Neural cell (in vitro differentiated cells): ENCODE measurements around the gene LRRC4. TPM values are rescaled to one million over a fixed set of nuclear protein-coding genes. Genes with fewer than 3 reads are reported as not detected.

Experiments
- H2AFZ ChIP-seq: fragments of 200-600, 300-800 bp; sonication (generic), shearing (Covaris generic); 2 replicates; pipeline ENCODE4 v1.6.0; 2014; ENCODE audit warnings: low read depth, mild to moderate bottlenecking, antibody characterized with exemption, low read length, moderate library complexity
- H3F3A ChIP-seq: fragments of 200-600 bp; shearing (Covaris generic); 2 replicates; pipeline ENCODE4 v1.6.1; 2016; ENCODE audit warnings: mild to moderate bottlenecking, moderate library complexity, mixed read lengths, antibody characterized with exemption, low read length; ENCODE audit not compliant: insufficient read depth, poor library complexity, severe bottlenecking
- H3K27ac ChIP-seq: fragments of 200-600, 300-800 bp; sonication (generic), shearing (Covaris generic); 2 replicates; pipeline ENCODE4 v1.5.1; 2014; ENCODE audit warnings: mild to moderate bottlenecking, low read length, moderate library complexity
- H3K27me3 ChIP-seq: fragments of 300-800, 200-600 bp; sonication (generic), shearing (Covaris generic); 2 replicates; pipeline ENCODE4 v1.6.0; 2014; ENCODE audit warnings: mild to moderate bottlenecking, low read depth, low read length, moderate library complexity; ENCODE audit not compliant: insufficient read depth
- H3K36me3 ChIP-seq: fragments of 300-800, 200-600 bp; sonication (generic), shearing (Covaris generic); 2 replicates; pipeline ENCODE4 v1.5.1; 2014; ENCODE audit warnings: mild to moderate bottlenecking, antibody characterized with exemption, low read length, moderate library complexity; ENCODE audit not compliant: insufficient read depth
- H3K4me2 ChIP-seq: fragments of 300-800, 200-600 bp; sonication (generic), shearing (Covaris generic); 2 replicates; pipeline ENCODE4 v1.6.0; 2014; ENCODE audit warnings: mild to moderate bottlenecking, low read length
- H3K4me3 ChIP-seq: fragments of 300-800, 200-600 bp; sonication (generic), shearing (Covaris generic); 2 replicates; pipeline ENCODE4 v1.5.1; 2014; ENCODE audit warnings: mild to moderate bottlenecking, low read length, moderate library complexity
- H3K79me2 ChIP-seq: fragments of 200-600 bp; shearing (Covaris generic); replicated peaks from 2 replicates; pipeline ENCODE4 v1.6.0; 2014; ENCODE audit warnings: mild to moderate bottlenecking, low read length, moderate library complexity; ENCODE audit not compliant: insufficient read depth
- H3K9ac ChIP-seq: fragments of 300-800, 200-600 bp; sonication (generic), shearing (Covaris generic); 2 replicates; pipeline ENCODE4 v1.6.1; 2016; ENCODE audit warnings: mild to moderate bottlenecking, low read length, mixed read lengths
- H3K9me2 ChIP-seq: fragments of 200-600 bp; shearing (Covaris generic); 2 replicates; pipeline ENCODE4 v1.6.1; 2016; ENCODE audit warnings: mild to moderate bottlenecking, low read length, mixed read lengths; ENCODE audit not compliant: insufficient read depth
- H3K9me3 ChIP-seq: fragments of 200-600, 300-800 bp; sonication (generic), shearing (Covaris generic); 2 replicates; pipeline ENCODE4 v1.6.1; 2016; ENCODE audit warnings: mild to moderate bottlenecking, mixed run types, low read length, moderate library complexity, mixed read lengths
- H4K20me1 ChIP-seq: fragments of 200-600 bp; shearing (Covaris generic); 2 replicates; pipeline ENCODE4 v1.6.1; 2016; ENCODE audit warnings: mild to moderate bottlenecking, mixed run types; ENCODE audit not compliant: insufficient read depth
- EP300 ChIP-seq: fragments of 450-650 bp; conservative IDR thresholded peaks from 2 replicates; pipeline ENCODE4 v1.6.1; 2014; ENCODE audit warnings: antibody characterized with exemption, mild to moderate bottlenecking, moderate library complexity; ENCODE audit not compliant: poor library complexity, severe bottlenecking
- EZH2 ChIP-seq: fragments of 200-600, 300-800 bp; shearing (Covaris generic), sonication (generic); IDR thresholded peaks from 2 replicates; pipeline ENCODE4 v1.6.1; 2014; ENCODE audit warnings: antibody characterized with exemption, low read length, borderline replicate concordance, mild to moderate bottlenecking; ENCODE audit not compliant: insufficient read depth, poor library complexity, severe bottlenecking
- MXI1 ChIP-seq: fragments of 450-650 bp; conservative IDR thresholded peaks from 2 replicates; pipeline ENCODE4 v1.6.1; 2014; ENCODE audit warnings: antibody characterized with exemption, mild to moderate bottlenecking; ENCODE audit not compliant: poor library complexity, severe bottlenecking
- POLR2AphosphoS5 ChIP-seq: IDR thresholded peaks from 2 replicates; pipeline ENCODE4 v1.6.1; 2012
- RAD21 ChIP-seq: fragments of 450-650 bp; conservative IDR thresholded peaks from 2 replicates; pipeline ENCODE4 v1.6.1; 2014; ENCODE audit warnings: antibody characterized with exemption, mild to moderate bottlenecking, moderate library complexity
- SMC3 ChIP-seq: fragments of 450-650 bp; conservative IDR thresholded peaks from 2 replicates; pipeline ENCODE4 v1.6.1; 2014; ENCODE audit warnings: antibody characterized with exemption, mild to moderate bottlenecking, moderate library complexity; ENCODE audit not compliant: poor library complexity
- TAF1 ChIP-seq: IDR thresholded peaks from 2 replicates; pipeline ENCODE4 v1.6.1; 2012; ENCODE audit warnings: low read depth
- polyA plus RNA-seq: library from polyadenylated mRNA; depleted of rRNA; stranded (reverse); fragments of >200 nt; gene quantifications from 2 replicates; pipeline ENCODE4 v1.2.3, GENCODE V29; 2014
- TF ChIP-seq, protein P1 (sequence below): IDR thresholded peaks from 2 replicates; pipeline ENCODE4 v1.6.1; 2012; ENCODE audit warnings: borderline replicate concordance
- TF ChIP-seq, protein P2 (sequence below): fragments of 450-650 bp; IDR thresholded peaks from 2 replicates; pipeline ENCODE4 v1.5.1; 2014; ENCODE audit warnings: antibody characterized with exemption, mild to moderate bottlenecking, moderate library complexity; ENCODE audit not compliant: poor library complexity, severe bottlenecking

LRRC4 gene
- polyA plus RNA-seq, 1 donor from 2014 or later, result 15.7 TPM

DNA sequence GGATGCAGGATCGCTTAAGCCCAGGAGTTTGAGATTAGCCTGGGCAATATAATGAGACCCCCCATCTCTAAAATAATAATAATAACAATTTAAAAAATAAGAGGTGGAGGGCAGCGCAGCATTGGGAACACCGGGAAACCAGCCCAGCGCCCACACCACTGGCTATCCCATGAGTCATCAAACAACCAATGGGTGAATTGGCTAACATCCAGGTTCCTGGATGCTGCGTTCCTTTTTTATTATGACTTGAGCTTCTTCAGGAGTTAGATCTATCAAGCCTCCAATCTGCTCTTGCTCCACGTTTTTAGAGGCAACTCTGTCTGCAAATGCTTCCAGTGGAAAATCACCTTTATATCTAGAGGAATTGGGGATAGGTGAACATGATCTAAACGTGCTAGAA, 10.0 kb upstream of the LRRC4 start:
- Histone ChIP-seq H3K79me2 (no peaks in the 10 kb centered on the region), H3F3A (no peaks in the 10 kb centered on the region), H3K9me2 (no peaks in the 10 kb centered on the region), H3K4me2 (no peak overlapping the region), H3K27me3 (no peaks in the 10 kb centered on the region), H3K9me3 (no peaks in the 10 kb centered on the region), H3K4me3 (no peak overlapping the region), H3K27ac (no peak overlapping the region), H4K20me1 (no peaks in the 10 kb centered on the region), H3K9ac (no peak overlapping the region), H2AFZ (no peak overlapping the region), H3K36me3 (no peaks in the 10 kb centered on the region)
- TF ChIP-seq SMC3 (no peak), MXI1 (no peak), RAD21 (no peak), EP300 (no peak), EZH2 (no peak), TAF1 (no peak), POLR2AphosphoS5 (no peak)
- TF ChIP-seq, protein P1, sequence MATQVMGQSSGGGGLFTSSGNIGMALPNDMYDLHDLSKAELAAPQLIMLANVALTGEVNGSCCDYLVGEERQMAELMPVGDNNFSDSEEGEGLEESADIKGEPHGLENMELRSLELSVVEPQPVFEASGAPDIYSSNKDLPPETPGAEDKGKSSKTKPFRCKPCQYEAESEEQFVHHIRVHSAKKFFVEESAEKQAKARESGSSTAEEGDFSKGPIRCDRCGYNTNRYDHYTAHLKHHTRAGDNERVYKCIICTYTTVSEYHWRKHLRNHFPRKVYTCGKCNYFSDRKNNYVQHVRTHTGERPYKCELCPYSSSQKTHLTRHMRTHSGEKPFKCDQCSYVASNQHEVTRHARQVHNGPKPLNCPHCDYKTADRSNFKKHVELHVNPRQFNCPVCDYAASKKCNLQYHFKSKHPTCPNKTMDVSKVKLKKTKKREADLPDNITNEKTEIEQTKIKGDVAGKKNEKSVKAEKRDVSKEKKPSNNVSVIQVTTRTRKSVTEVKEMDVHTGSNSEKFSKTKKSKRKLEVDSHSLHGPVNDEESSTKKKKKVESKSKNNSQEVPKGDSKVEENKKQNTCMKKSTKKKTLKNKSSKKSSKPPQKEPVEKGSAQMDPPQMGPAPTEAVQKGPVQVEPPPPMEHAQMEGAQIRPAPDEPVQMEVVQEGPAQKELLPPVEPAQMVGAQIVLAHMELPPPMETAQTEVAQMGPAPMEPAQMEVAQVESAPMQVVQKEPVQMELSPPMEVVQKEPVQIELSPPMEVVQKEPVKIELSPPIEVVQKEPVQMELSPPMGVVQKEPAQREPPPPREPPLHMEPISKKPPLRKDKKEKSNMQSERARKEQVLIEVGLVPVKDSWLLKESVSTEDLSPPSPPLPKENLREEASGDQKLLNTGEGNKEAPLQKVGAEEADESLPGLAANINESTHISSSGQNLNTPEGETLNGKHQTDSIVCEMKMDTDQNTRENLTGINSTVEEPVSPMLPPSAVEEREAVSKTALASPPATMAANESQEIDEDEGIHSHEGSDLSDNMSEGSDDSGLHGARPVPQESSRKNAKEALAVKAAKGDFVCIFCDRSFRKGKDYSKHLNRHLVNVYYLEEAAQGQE, result no peak
- TF ChIP-seq, protein P2, sequence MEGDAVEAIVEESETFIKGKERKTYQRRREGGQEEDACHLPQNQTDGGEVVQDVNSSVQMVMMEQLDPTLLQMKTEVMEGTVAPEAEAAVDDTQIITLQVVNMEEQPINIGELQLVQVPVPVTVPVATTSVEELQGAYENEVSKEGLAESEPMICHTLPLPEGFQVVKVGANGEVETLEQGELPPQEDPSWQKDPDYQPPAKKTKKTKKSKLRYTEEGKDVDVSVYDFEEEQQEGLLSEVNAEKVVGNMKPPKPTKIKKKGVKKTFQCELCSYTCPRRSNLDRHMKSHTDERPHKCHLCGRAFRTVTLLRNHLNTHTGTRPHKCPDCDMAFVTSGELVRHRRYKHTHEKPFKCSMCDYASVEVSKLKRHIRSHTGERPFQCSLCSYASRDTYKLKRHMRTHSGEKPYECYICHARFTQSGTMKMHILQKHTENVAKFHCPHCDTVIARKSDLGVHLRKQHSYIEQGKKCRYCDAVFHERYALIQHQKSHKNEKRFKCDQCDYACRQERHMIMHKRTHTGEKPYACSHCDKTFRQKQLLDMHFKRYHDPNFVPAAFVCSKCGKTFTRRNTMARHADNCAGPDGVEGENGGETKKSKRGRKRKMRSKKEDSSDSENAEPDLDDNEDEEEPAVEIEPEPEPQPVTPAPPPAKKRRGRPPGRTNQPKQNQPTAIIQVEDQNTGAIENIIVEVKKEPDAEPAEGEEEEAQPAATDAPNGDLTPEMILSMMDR, result no peak

DNA sequence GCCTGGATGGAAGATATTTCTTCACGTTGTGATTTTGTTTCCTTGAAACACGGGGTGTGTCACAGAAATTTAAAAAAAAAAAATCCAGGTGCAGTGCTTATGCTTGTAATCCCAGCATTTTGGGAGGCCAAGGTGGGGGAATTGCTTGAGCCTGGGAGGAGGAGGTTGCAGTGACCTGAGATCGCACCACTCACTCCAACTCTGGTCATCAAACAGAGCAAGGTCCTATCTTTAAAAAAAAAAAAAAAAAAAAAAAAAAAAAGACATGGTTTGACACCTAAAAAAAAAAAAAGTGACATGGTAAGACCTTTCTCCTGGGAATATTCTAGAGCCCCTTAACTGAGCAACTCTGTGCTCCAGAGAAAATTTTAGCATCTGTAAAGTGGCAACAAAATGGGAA, 9.0 kb upstream of the LRRC4 start:
- H4K20me1 ChIP-seq, result no peaks in the 10 kb centered on the region
- H3K9me3 ChIP-seq, result no peaks in the 10 kb centered on the region
- no peak overlapping the region for H3K4me2 ChIP-seq
- TF ChIP-seq MXI1, result no peak
- TF ChIP-seq POLR2AphosphoS5, result no peak
- TF ChIP-seq EZH2, result no peak
- TF ChIP-seq EP300, result no peak
- TF ChIP-seq, protein P2, result no peak
- TF ChIP-seq RAD21, result no peak
- TF ChIP-seq, protein P1, result no peak
- TF ChIP-seq SMC3, result no peak
- TF ChIP-seq TAF1, result no peak
- no peaks in the 10 kb centered on the region for H3K36me3 ChIP-seq
- no peak overlapping the region for H3K4me3 ChIP-seq
- no peak overlapping the region for H2AFZ ChIP-seq
- H3F3A ChIP-seq, result no peaks in the 10 kb centered on the region
- no peaks in the 10 kb centered on the region for H3K9me2 ChIP-seq
- no peak overlapping the region for H3K9ac ChIP-seq
- no peak overlapping the region for H3K27ac ChIP-seq
- H3K79me2 ChIP-seq, result no peaks in the 10 kb centered on the region
- H3K27me3 ChIP-seq, result no peaks in the 10 kb centered on the region
